SK-N-SH (cell line): ENCODE measurements around the gene ARMH3. TPM values are rescaled to one million over a fixed set of nuclear protein-coding genes. Genes with fewer than 3 reads are reported as not detected.

Source experiments
- CTCF ChIA-PET: fragments of 300-600, 350-600 bp; formaldehyde crosslinking; extraction: SDS; loops from one replicate; lab custom pipeline; 2021; lab: Yijun Ruan, JAX
- POLR2A ChIA-PET: fragments of 350-600 bp; sonication (Branson Sonifier 250); formaldehyde crosslinking; extraction: SDS; loops from one replicate; lab custom pipeline; 2020; ENCODE audit warnings: antibody characterized with exemption, inconsistent platforms; lab: Yijun Ruan, JAX
- DNase-seq: peaks from one replicate; pipeline ENCODE4 v3.0.0; 2012
- H2AFZ ChIP-seq: fragments of 200-600 bp; sonication (generic); 2 replicates; pipeline ENCODE4 v1.8.1; 2016; ENCODE audit warnings: antibody characterized with exemption, mild to moderate bottlenecking, low read depth
- H3F3A ChIP-seq: fragments of 200-600 bp; sonication (generic); replicated peaks from 2 replicates; pipeline ENCODE3; 2016; ENCODE audit warnings: antibody characterized with exemption, mild to moderate bottlenecking; ENCODE audit not compliant: insufficient read depth
- H3K27ac ChIP-seq, 2 experiments: fragments of 200-500 bp in 1 of 2; fragments of 200-600 bp in 1 of 2; sonication (Bioruptor generic) in 1 of 2; sonication (generic), shearing (Covaris generic) in 1 of 2; 2 replicates each; pipeline versions ENCODE4 v1.5.1 to v1.6.1; 2014 to 2016; ENCODE audit warnings: low read depth in 2 of 2, inconsistent platforms in 1 of 2, low read length in 1 of 2, mild to moderate bottlenecking in 1 of 2, mixed read lengths in 1 of 2
- H3K27me3 ChIP-seq: fragments of 200-600 bp; sonication (generic), shearing (Covaris generic); 2 replicates; pipeline ENCODE4 v1.6.1; 2016; ENCODE audit warnings: mixed run types; ENCODE audit not compliant: insufficient read depth
- H3K36me3 ChIP-seq, 2 experiments: fragments of 200-500 bp in 1 of 2; fragments of 200-600 bp in 1 of 2; sonication (Bioruptor generic) in 1 of 2; sonication (generic) in 1 of 2; replicated peaks in 1 of 2; 2 replicates each; pipeline versions ENCODE3 to v1.5.1; 2014 to 2016; ENCODE audit warnings: low read length in 1 of 2, mild to moderate bottlenecking in 1 of 2; ENCODE audit not compliant: insufficient read depth in 2 of 2, control insufficient read depth in 1 of 2
- H3K4me1 ChIP-seq, 2 experiments: fragments of 200-500 bp in 1 of 2; fragments of 200-600 bp in 1 of 2; sonication (Bioruptor generic) in 1 of 2; sonication (generic), shearing (Covaris generic) in 1 of 2; 2 replicates each; pipeline versions ENCODE4 v1.5.1 to v1.6.1; 2014 to 2016; ENCODE audit warnings: low read depth in 1 of 2, low read length in 1 of 2, mixed run types in 1 of 2; ENCODE audit not compliant: insufficient read depth in 2 of 2, control insufficient read depth in 1 of 2
- H3K4me2 ChIP-seq: fragments of 200-600 bp; sonication (generic), shearing (Covaris generic); 2 replicates; pipeline ENCODE4 v1.6.1; 2017; ENCODE audit warnings: mixed run types
- H3K4me3 ChIP-seq, 2 experiments: fragments of 200-500 bp in 1 of 2; fragments of 200-600 bp in 1 of 2; sonication (Bioruptor generic) in 1 of 2; sonication (generic), shearing (Covaris generic) in 1 of 2; 2 replicates each; pipeline versions ENCODE4 v1.5.1 to v1.8.1; 2014 to 2016; ENCODE audit warnings: low read depth in 2 of 2, inconsistent platforms in 1 of 2, low read length in 1 of 2, mild to moderate bottlenecking in 1 of 2, mixed read lengths in 1 of 2, moderate library complexity in 1 of 2
- H3K79me2 ChIP-seq: fragments of 200-600 bp; sonication (generic); 2 replicates; pipeline ENCODE4 v1.8.1; 2017; ENCODE audit warnings: mild to moderate bottlenecking; ENCODE audit not compliant: insufficient read depth
- H3K9ac ChIP-seq: fragments of 200-600 bp; sonication (generic); 2 replicates; pipeline ENCODE4 v1.6.1; 2017; ENCODE audit warnings: mixed run types
- H3K9me2 ChIP-seq: fragments of 200-600 bp; sonication (generic); 2 replicates; pipeline ENCODE4 v1.6.1; 2017; ENCODE audit warnings: mixed run types
- H3K9me3 ChIP-seq: fragments of 200-600 bp; sonication (generic); 2 replicates; pipeline ENCODE4 v1.6.1; 2017; ENCODE audit warnings: mixed run types, mild to moderate bottlenecking, moderate library complexity
- H4K20me1 ChIP-seq: fragments of 200-600 bp; sonication (generic); 2 replicates; pipeline ENCODE4 v1.6.1; 2017; ENCODE audit warnings: mild to moderate bottlenecking, mixed run types; ENCODE audit not compliant: insufficient read depth
- CHD2 ChIP-seq: fragments of 150-350 bp; IDR thresholded peaks from 2 replicates; pipeline ENCODE4 v1.6.1; 2018; ENCODE audit warnings: low read length; ENCODE audit not compliant: partially characterized antibody
- EZH2phosphoT487 ChIP-seq: fragments of 200-600 bp; sonication (generic); IDR thresholded peaks from 2 replicates; pipeline ENCODE4 v1.6.1; 2017; ENCODE audit warnings: low read depth, mixed run types, mild to moderate bottlenecking, antibody characterized with exemption, moderate library complexity, borderline replicate concordance
- FOSL2 ChIP-seq: IDR thresholded peaks from 2 replicates; pipeline ENCODE4 v1.4.0; 2012; ENCODE audit warnings: low read depth, mild to moderate bottlenecking, moderate library complexity, borderline replicate concordance
- FOXM1 ChIP-seq: IDR thresholded peaks from 2 replicates; pipeline ENCODE4 v1.4.0; 2012; ENCODE audit warnings: low read depth, mild to moderate bottlenecking
- GABPA ChIP-seq: IDR thresholded peaks from 2 replicates; pipeline ENCODE4 v1.4.0; 2012; ENCODE audit warnings: low read depth, mild to moderate bottlenecking
- NFIC ChIP-seq: IDR thresholded peaks from 2 replicates; pipeline ENCODE4 v1.4.0; 2012; ENCODE audit warnings: borderline replicate concordance
- NRF1 ChIP-seq: IDR thresholded peaks from 2 replicates; pipeline ENCODE4 v1.6.1; 2012; ENCODE audit warnings: low read depth, mild to moderate bottlenecking, low read length
- PBX3 ChIP-seq: IDR thresholded peaks from 2 replicates; pipeline ENCODE4; 2012
- POLR2AphosphoS5 ChIP-seq: IDR thresholded peaks from 2 replicates; pipeline ENCODE4 v1.6.1; 2012; ENCODE audit warnings: low read depth, low read length
- RAD21 ChIP-seq: IDR thresholded peaks from 2 replicates; pipeline ENCODE4 v1.6.1; 2012; ENCODE audit warnings: mild to moderate bottlenecking, low read length
- RCOR1 ChIP-seq: fragments of 150-350 bp; IDR thresholded peaks from 2 replicates; pipeline ENCODE4 v1.6.1; 2017; ENCODE audit warnings: antibody characterized with exemption, low read length
- REST ChIP-seq: IDR thresholded peaks from 2 replicates; pipeline ENCODE4 v1.6.1; 2012; ENCODE audit warnings: mild to moderate bottlenecking, low read depth, low read length, moderate library complexity
- SIN3A ChIP-seq: IDR thresholded peaks from 2 replicates; pipeline ENCODE4 v1.6.1; 2012; ENCODE audit warnings: low read depth, mild to moderate bottlenecking, low read length, moderate library complexity, borderline replicate concordance
- SMC3 ChIP-seq: IDR thresholded peaks from 2 replicates; pipeline ENCODE4 v1.6.1; 2012; ENCODE audit warnings: low read depth, low read length, improper control_type of control experiment
- TEAD4 ChIP-seq: IDR thresholded peaks from 2 replicates; pipeline ENCODE4 v1.4.0; 2012; ENCODE audit warnings: mild to moderate bottlenecking, borderline replicate concordance; ENCODE audit not compliant: insufficient read depth
- USF1 ChIP-seq: IDR thresholded peaks from 2 replicates; pipeline ENCODE4 v1.4.0; 2012; ENCODE audit warnings: low read depth, borderline replicate concordance
- YY1 ChIP-seq: IDR thresholded peaks from 2 replicates; pipeline ENCODE4 v1.4.0; 2012; ENCODE audit warnings: low read depth, mild to moderate bottlenecking
- ZBTB33 ChIP-seq: IDR thresholded peaks from 2 replicates; pipeline ENCODE4 v1.4.0; 2012; ENCODE audit warnings: low read depth, borderline replicate concordance
- WGBS: methylation state at CpG from one replicate; pipeline ENCODE4 v1.1.6; 2017; ENCODE audit warnings: low lambda C conversion rate; 5-methylcytosine and 5-hydroxymethylcytosine counted together
- polyA plus RNA-seq, 3 experiments: library from polyadenylated mRNA; depleted of rRNA; stranded (reverse); fragments of >200 nt; gene quantifications; 2 replicates each; pipeline ENCODE4 v1.2.3, GENCODE V29; 2012

The ARMH3 gene
- polyA plus RNA-seq, 1 of the 3 experiments (the other 2 are of a cell fraction), result 12.1 TPM

- Histone ChIP-seq H3K27me3 (no peaks in the 10 kb centered on the region), H3K36me3 (peaks cover 0 to 10% of the 10 kb centered on the region in 2 experiments), H3K4me2 (no peak overlapping the region; the same call in 1 of the 2 replicates), H3K79me2 (no peaks in the 10 kb centered on the region), H3K4me3 (no peak overlapping the region), H3F3A (peaks cover 38% of the 10 kb centered on the region), H3K9me2 (no peaks in the 10 kb centered on the region), H3K4me1 (peaks cover 2 to 44% of the 10 kb centered on the region in 2 experiments), H3K9me3 (no peaks in the 10 kb centered on the region), H3K9ac (no peak overlapping the region), H3K27ac (peak overlapping the region in 1 of 2 experiments; percentile 10; a peak in 1 of 4 replicates), H4K20me1 (no peaks in the 10 kb centered on the region), H2AFZ (no peak overlapping the region)
- 38% methylated on average over 1 of the region's 1 CpG for WGBS
- CTCF ChIA-PET, result interaction anchor here (0.9 to 1.9 kb wide), 5 partner anchors 17 to 68 kb away, joined by 3 to 6 read pairs (median 4); no protein-coding TSS in a partner anchor
- POLR2A ChIA-PET, result no interaction called here
- no peak for TF ChIP-seq YY1
- TF ChIP-seq RCOR1, result no peak
- TF ChIP-seq USF1, result no peak
- TF ChIP-seq SIN3A, result no peak
- no peak for TF ChIP-seq CHD2
- TF ChIP-seq TEAD4, result no peak
- TF ChIP-seq GABPA, result no peak
- no peak for TF ChIP-seq FOSL2
- TF ChIP-seq RAD21, result no peak
- no peak for TF ChIP-seq REST
- no peak for TF ChIP-seq EZH2phosphoT487
- no peak for TF ChIP-seq NRF1
- TF ChIP-seq NFIC, result no peak
- TF ChIP-seq PBX3, result no peak
- no peak for TF ChIP-seq FOXM1
- TF ChIP-seq ZBTB33, result no peak
- TF ChIP-seq SMC3, result no peak
- no peak for TF ChIP-seq POLR2AphosphoS5
- no peak for DNase-seq
Observed at GRCh38 chr10:101941871-101942270, 114.1 kb downstream of the ARMH3 start.
